K562 (cell line): ENCODE results near the gene TRIM24. TPM values are rescaled to one million over a fixed set of nuclear protein-coding genes. Genes with fewer than 3 reads are reported as not detected.

Experiments used
- BRF1 ChIP-seq: IDR thresholded peaks from 3 replicates; pipeline ENCODE4 v1.6.1; 2011; ENCODE audit warnings: borderline replicate concordance, mild to moderate bottlenecking; ENCODE audit not compliant: insufficient read length; ENCODE audit errors: extremely low read depth
- FOSL1 ChIP-seq: fragments of 200-800 bp; sonication (Bioruptor generic); conservative IDR thresholded peaks from 2 replicates; pipeline ENCODE4 v1.6.1; 2016; ENCODE audit warnings: missing genetic modification characterization, missing compliant biosample characterization
- HLTF ChIP-seq: fragments of 450-650 bp; IDR thresholded peaks from 2 replicates; pipeline ENCODE4 v1.6.1; 2016
- KLF6 ChIP-seq: fragments of 250-450 bp; sonication (Bioruptor Pico); IDR thresholded peaks from 2 replicates; pipeline ENCODE4 v1.4.0; 2020; ENCODE audit warnings: mild to moderate bottlenecking, moderate library complexity, borderline replicate concordance
- TRIM24 ChIP-seq, 2 experiments: fragments of 450-650 bp; IDR thresholded peaks; 2 replicates each; pipeline ENCODE4 v1.6.1; 2016
- ZNF282 ChIP-seq: sonication (generic); formaldehyde crosslinking; IDR thresholded peaks from 2 replicates; pipeline ENCODE4 v1.8.1; 2023; ENCODE audit warnings: missing genetic modification reagents
- ZNF780A ChIP-seq: fragments of 250-450 bp; sonication (Bioruptor Pico); IDR thresholded peaks from 2 replicates; pipeline ENCODE4 v1.5.0; 2021; ENCODE audit warnings: mild to moderate bottlenecking
- polyA plus RNA-seq, 8 experiments: library from polyadenylated mRNA; depleted of rRNA in 4 of 8; stranded (reverse) in 5 of 8; unstranded in 3 of 8; fragments of >200 nt; fragmentation: Nextera tagmentation in 2 of 8; fragmentation: Illumina TruSeq in 1 of 8; extraction: Ambion mirVana in 2 of 8; extraction: Trizol in 1 of 8; gene quantifications; 2 replicates each; pipeline versions ENCODE4 v1.2.1 to v1.2.3, GENCODE V29; 2011 to 2014; ENCODE audit warnings: inconsistent platforms in 1 of 8, missing spikeins in 1 of 8
- total RNA-seq, 7 experiments: library from RNA; depleted of rRNA in 6 of 7; stranded (reverse); fragments of >200 nt in 6 of 7; fragmentation: Illumina TruSeq in 2 of 7; extraction: Trizol in 2 of 7; gene quantifications; 2 replicates each; pipeline versions ENCODE4 v1.2.1 to v1.2.3, GENCODE V29; 2011 to 2021; ENCODE audit warnings: low replicate concordance in 1 of 7
- TF ChIP-seq, protein P1 (sequence below): sonication (generic); formaldehyde crosslinking; IDR thresholded peaks from 2 replicates; pipeline ENCODE4 v1.8.1; 2023; ENCODE audit warnings: mild to moderate bottlenecking, missing genetic modification reagents
- TF ChIP-seq, protein P2 (sequence below): fragments of 450-650 bp; IDR thresholded peaks from 2 replicates; pipeline ENCODE4 v1.6.1; 2016

The TRIM24 gene
- total and polyA plus RNA-seq, 9 of the 15 experiments (the other 6 are each of a cell fraction or from before 2014, with no cell fraction given) = 13.4 to 74.0 (median 41.7) TPM

DNA sequence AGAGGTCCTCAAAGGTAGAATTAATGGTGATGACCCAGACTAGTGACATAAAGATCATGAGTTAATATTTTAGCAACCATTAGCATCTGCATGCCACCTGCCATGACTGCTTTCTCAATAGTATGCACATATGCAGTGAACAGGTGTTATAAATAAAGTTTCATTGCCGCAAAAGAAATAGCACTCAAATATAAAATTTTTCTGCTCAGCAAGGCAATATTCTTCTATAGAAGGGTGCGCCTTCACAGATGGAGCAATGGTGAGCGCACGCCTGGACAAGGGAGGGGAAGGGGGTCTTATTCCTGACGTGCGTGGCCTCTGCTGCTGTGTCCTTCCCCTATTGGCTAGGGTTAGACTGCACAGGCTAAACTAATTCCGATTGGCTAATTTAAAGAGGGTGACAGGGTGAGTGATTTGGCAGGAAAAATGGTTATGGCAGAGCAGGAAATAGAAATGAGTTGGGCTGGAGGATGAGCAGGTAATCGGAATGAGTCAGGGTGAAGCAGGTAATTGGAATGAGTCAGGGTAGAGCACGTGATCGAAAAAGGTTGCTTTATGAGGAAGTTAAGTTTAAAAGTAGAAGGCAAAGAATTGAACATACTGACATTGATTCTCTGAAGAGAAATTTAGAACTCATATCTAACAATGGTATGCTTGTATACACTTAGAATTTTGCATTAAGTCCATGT is 24.7 kb upstream of the TRIM24 start (continued):
- TF ChIP-seq, protein P1, sequence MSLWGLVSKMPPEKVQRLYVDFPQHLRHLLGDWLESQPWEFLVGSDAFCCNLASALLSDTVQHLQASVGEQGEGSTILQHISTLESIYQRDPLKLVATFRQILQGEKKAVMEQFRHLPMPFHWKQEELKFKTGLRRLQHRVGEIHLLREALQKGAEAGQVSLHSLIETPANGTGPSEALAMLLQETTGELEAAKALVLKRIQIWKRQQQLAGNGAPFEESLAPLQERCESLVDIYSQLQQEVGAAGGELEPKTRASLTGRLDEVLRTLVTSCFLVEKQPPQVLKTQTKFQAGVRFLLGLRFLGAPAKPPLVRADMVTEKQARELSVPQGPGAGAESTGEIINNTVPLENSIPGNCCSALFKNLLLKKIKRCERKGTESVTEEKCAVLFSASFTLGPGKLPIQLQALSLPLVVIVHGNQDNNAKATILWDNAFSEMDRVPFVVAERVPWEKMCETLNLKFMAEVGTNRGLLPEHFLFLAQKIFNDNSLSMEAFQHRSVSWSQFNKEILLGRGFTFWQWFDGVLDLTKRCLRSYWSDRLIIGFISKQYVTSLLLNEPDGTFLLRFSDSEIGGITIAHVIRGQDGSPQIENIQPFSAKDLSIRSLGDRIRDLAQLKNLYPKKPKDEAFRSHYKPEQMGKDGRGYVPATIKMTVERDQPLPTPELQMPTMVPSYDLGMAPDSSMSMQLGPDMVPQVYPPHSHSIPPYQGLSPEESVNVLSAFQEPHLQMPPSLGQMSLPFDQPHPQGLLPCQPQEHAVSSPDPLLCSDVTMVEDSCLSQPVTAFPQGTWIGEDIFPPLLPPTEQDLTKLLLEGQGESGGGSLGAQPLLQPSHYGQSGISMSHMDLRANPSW = no peak
- TF ChIP-seq TRIM24 (IDR thresholded peaks at IDR 0.05) = peak; percentile 52 to 75; a peak in 3 of 4 replicates
- no peak for TF ChIP-seq HLTF
- no peak for TF ChIP-seq ZNF780A
- 0 out of 2 replicates have a peak, but pooled peaks have one; percentile 34 for TF ChIP-seq FOSL1 (tag)
- TF ChIP-seq, protein P2, sequence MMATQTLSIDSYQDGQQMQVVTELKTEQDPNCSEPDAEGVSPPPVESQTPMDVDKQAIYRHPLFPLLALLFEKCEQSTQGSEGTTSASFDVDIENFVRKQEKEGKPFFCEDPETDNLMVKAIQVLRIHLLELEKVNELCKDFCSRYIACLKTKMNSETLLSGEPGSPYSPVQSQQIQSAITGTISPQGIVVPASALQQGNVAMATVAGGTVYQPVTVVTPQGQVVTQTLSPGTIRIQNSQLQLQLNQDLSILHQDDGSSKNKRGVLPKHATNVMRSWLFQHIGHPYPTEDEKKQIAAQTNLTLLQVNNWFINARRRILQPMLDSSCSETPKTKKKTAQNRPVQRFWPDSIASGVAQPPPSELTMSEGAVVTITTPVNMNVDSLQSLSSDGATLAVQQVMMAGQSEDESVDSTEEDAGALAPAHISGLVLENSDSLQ = peak; percentile 29; the same call in 1 of the 2 replicates
- no peak for TF ChIP-seq ZNF282 (CRISPR knock-in tag)
- TF ChIP-seq BRF1 = no peak
- no peak for TF ChIP-seq KLF6 (CRISPR knock-in tag)
